Measurements from ENCODE around the gene ETV5. TPM values are rescaled to one million over a fixed set of nuclear protein-coding genes. Genes with fewer than 3 reads are reported as not detected.

ETV5 gene
- total RNA-seq, 3 donors from 2014 or later (not counting 1 experiment from before 2014, with no cell fraction given): 3.0 to 5.3 (median 4.6) TPM

Other genes with a start within 250 kb of the ETV5 start
- 100 to 1,000 TPM; 565 to 669 (median 596) TPM for gene TRA2B, start 171.1 kb downstream of the ETV5 start, total RNA-seq

Measured in natural killer cell (primary cell).